Measurements from ENCODE around the gene HSPA12B.

The HSPA12B gene

GRCh38 chr20:3710011-3710466, 22.4 kb upstream of the HSPA12B start:
- no peak for DNase-seq (ENCODE audit: low spot score in 2 of 2)
- Histone ChIP-seq H3K9me3 (no peaks in the 10 kb centered on the region), H3K36me3 (replicated peaks) (no peaks in the 10 kb centered on the region), H3K4me3 (no peak overlapping the region), H3K27me3 (ENCODE audit: low read depth) (no peaks in the 10 kb centered on the region), H3K4me1 (no peaks in the 10 kb centered on the region)
- in situ Hi-C loops (cut with MboI; ENCODE audit: low sequenced_read_pairs): loop anchor here (5.0 kb wide), 1 partner anchor 33 kb away; no protein-coding TSS in a partner anchor

- Histone ChIP-seq H3K36me3 (replicated peaks) (no peaks in the 10 kb centered on the region), H3K4me3 (no peak overlapping the region), H3K27me3 (ENCODE audit: low read depth) (no peaks in the 10 kb centered on the region), H3K4me1 (no peaks in the 10 kb centered on the region), H3K9me3 (no peaks in the 10 kb centered on the region)
- in situ Hi-C loops (cut with MboI; ENCODE audit: low sequenced_read_pairs): loop anchor here (5.0 kb wide), 1 partner anchor 34 kb away; no protein-coding TSS in a partner anchor
- peak in 1 of 2 experiments; percentile 86 for DNase-seq (ENCODE audit: low spot score in 2 of 2)
Measured at GRCh38 chr20:3710703-3711483, 21.6 kb upstream of the HSPA12B start.

DNA sequence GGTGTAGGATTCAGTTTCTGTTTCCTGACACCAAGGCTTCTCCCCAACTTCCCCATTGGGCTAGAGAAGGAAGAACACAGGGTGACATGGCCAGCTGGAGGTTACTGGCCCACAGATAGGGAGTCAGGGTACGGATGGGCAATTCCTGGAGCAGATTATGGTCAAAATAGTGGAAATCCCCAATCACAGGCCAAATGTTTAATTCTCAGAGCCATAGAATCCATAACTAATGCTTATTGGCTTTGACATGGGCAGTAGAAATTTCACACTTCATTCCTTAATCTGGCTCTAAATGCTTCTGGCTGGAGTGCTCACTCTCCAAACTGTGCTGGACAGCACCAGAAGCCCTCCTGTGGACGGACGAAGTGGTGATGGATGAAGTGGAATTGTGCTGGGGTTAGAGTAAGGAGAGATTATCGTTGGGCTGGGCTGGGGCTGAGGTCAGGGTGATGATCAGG, 21.0 kb upstream of the HSPA12B start:
- Histone ChIP-seq H3K27me3 (ENCODE audit: low read depth) (no peaks in the 10 kb centered on the region), H3K4me3 (no peak overlapping the region), H3K36me3 (replicated peaks) (no peaks in the 10 kb centered on the region), H3K9me3 (no peaks in the 10 kb centered on the region), H3K4me1 (no peaks in the 10 kb centered on the region)
- DNase-seq (ENCODE audit: low spot score in 2 of 2): no peak
- in situ Hi-C loops (cut with MboI; ENCODE audit: low sequenced_read_pairs): loop anchor here (5.0 kb wide), 1 partner anchor 34 kb away; no protein-coding TSS in a partner anchor

DNA sequence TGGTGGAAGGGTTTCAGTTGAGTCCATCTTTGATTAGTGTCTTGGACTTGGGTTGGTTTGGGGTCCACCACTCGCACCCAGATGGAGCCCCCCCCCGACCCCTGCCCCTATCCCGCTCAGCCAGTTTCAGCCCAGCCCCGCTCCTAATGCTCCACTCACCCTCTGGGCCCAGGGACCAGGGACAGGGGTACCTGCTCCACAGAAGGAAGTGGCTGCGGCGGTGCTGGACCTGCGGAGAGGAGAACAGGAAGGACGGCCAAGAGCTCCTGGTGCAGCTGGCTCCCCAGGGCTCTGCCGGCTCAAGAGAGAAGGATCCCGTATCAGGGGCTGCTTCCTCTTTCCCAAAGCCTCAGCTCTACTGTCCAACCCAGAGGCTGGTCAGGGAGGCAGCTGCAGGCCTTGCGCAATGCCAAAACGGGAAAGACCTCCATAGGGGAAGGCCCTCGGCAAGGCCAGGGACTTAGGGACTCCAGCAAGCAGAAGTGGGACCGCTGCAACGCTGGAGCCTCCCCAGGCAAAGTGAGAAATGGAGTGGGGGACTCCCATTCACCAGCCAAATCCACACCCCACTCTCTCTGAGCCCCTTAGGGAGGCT, 20.1 kb upstream of the HSPA12B start, which contains the start of gene SIGLEC1:
Gene SIGLEC1 (minus strand): TSS at position 322 of the 595 bp plus-strand sequence. CDS start 5,472 bp downstream, outside the sequence.
- no peak for DNase-seq (ENCODE audit: low spot score in 2 of 2)
- Histone ChIP-seq H3K4me3 (no peak within 1 kb of the TSS), H3K4me1 (no peaks in the 10 kb centered on the region), H3K27me3 (ENCODE audit: low read depth) (no peaks in the 10 kb centered on the region), H3K36me3 (replicated peaks) (no peaks in the 10 kb centered on the region), H3K9me3 (no peaks in the 10 kb centered on the region)
- in situ Hi-C loops (cut with MboI; ENCODE audit: low sequenced_read_pairs): loop anchor here (5.0 kb wide), 1 partner anchor 35 kb away; no protein-coding TSS in a partner anchor

GRCh38 chr20:3714092-3714491, 18.4 kb upstream of the HSPA12B start:
- no peak for DNase-seq (ENCODE audit: low spot score in 2 of 2)
- in situ Hi-C loops (cut with MboI; ENCODE audit: low sequenced_read_pairs): loop anchor here (5.0 kb wide), 1 partner anchor 37 kb away; no protein-coding TSS in a partner anchor
- no peaks in the 10 kb centered on the region for H3K9me3 ChIP-seq

DNA sequence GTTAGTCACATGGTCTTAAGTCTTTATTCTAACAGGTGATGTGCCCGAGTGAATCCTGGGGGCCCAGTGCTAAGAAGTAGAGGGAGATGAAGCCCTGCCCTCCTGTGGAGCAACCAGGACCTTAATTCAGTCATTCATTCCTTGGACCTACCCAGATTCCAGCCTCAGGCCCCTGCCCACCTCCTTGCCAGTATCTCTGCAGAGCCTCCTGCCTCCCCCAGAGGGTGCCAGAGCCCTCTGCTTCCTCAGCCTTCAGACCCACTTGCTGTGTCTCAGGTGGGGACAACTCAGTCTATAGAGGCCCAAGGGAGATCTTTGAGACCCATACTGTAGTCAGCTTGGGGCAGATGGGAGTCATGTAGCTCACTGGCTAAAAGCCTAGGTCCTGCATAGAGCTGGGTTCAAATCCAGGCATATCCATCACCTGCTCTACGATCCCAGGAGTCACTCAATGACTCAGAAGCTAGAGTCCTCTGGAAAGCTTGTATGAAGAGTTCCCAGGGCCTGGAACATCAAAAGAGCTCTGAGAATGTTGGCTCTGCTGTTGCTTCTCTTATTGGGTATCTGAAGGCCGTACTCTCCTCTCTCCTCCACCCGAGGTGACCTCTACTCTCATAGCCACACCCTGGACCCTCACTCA, 16.2 kb upstream of the HSPA12B start:
- in situ Hi-C loops (cut with MboI; ENCODE audit: low sequenced_read_pairs): no loop called here
- Histone ChIP-seq H3K4me3 (no peak overlapping the region), H3K27me3 (ENCODE audit: low read depth) (peaks cover 5% of the 10 kb centered on the region), H3K9me3 (no peaks in the 10 kb centered on the region), H3K4me1 (no peaks in the 10 kb centered on the region), H3K36me3 (replicated peaks) (no peaks in the 10 kb centered on the region)
- DNase-seq (ENCODE audit: low spot score in 2 of 2): peak; percentile 40 to 69

More at GRCh38 chr20:3714092-3714491, 18.4 kb upstream of the HSPA12B start:
- H3K4me1 ChIP-seq: no peaks in the 10 kb centered on the region
- H3K36me3 ChIP-seq (replicated peaks): no peaks in the 10 kb centered on the region
- H3K27me3 ChIP-seq (ENCODE audit: low read depth): no peaks in the 10 kb centered on the region; the same call in 1 of the 2 replicates
- no peak overlapping the region for H3K4me3 ChIP-seq

DNA sequence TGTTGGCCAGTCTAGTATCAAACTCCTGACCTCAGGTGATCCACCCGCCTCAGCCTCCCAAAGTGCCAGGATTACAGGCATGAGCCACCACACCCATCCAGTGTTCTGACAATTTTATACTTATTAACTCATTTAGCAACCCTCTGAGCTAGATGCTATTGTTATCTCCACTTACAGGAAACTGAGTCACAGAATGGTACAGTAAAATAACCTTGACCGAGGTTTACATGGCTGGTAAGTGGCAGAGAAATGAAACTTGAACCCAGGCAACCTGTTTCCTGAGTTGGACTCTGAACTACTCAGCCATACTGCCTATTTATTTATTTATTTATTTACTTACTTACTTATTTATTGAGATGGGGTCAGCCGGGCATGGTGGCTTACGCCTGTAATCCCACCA, 13.4 kb upstream of the HSPA12B start:
- in situ Hi-C loops (cut with MboI; ENCODE audit: low sequenced_read_pairs): no loop called here
- DNase-seq (ENCODE audit: low spot score in 2 of 2): no peak
- Histone ChIP-seq H3K4me3 (no peak overlapping the region), H3K9me3 (no peaks in the 10 kb centered on the region), H3K4me1 (no peaks in the 10 kb centered on the region), H3K27me3 (ENCODE audit: low read depth) (peaks cover 5% of the 10 kb centered on the region), H3K36me3 (replicated peaks) (no peaks in the 10 kb centered on the region)

DNA sequence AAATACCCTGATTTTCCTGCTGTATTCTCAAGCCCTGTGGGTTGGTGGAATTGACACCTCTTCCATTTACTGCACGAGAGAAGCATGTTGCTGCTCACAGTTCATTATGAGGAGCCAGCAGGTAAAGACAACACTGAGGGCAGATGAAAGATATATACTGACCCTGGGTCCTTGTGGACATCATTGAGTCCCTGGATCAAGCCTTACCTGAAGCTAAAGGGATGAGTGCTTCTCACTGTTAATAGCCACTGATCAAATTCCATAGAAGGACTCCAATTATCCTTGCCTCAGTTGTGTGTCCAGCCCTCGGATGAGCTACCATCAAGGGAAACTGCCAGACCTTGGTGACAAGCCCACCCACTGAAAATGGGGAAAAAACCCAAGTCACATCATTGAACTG, 12.4 kb upstream of the HSPA12B start:
- in situ Hi-C loops (cut with MboI; ENCODE audit: low sequenced_read_pairs): no loop called here
- Histone ChIP-seq H3K4me1 (no peaks in the 10 kb centered on the region), H3K9me3 (no peaks in the 10 kb centered on the region), H3K4me3 (no peak overlapping the region), H3K27me3 (ENCODE audit: low read depth) (peaks cover 5% of the 10 kb centered on the region), H3K36me3 (replicated peaks) (no peaks in the 10 kb centered on the region)
- DNase-seq (ENCODE audit: low spot score in 2 of 2): no peak

- no peak overlapping the region for H3K4me3 ChIP-seq
- DNase-seq (ENCODE audit: low spot score in 2 of 2): no peak
- no peaks in the 10 kb centered on the region for H3K4me1 ChIP-seq
- no peaks in the 10 kb centered on the region for H3K9me3 ChIP-seq
- peaks cover 5% of the 10 kb centered on the region for H3K27me3 ChIP-seq (ENCODE audit: low read depth)
- no peaks in the 10 kb centered on the region for H3K36me3 ChIP-seq (replicated peaks)
- in situ Hi-C loops (cut with MboI; ENCODE audit: low sequenced_read_pairs): no loop called here
Measured at GRCh38 chr20:3720626-3721025, 11.9 kb upstream of the HSPA12B start.

DNA sequence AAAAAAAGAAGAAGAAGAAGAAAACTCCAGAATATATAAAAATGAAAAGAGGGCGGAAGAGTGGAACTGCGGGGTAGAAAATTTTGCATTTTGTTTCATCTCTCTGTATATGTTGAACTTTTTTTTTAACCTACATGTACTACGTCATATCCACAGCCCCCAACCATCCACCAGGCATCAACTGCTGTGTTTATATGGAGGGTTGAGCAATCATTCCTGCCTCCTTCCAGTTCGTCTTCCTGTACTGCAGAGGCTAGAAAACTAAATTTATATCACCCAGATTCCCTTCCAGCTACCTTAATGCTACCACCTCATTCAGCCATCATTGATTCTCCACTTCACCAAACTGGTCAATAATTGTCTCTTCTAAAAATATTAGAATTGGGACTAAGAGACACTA, 10.6 kb upstream of the HSPA12B start:
- H3K9me3 ChIP-seq: no peaks in the 10 kb centered on the region
- H3K4me3 ChIP-seq: no peak overlapping the region
- DNase-seq (ENCODE audit: low spot score in 2 of 2): no peak
- no peaks in the 10 kb centered on the region for H3K4me1 ChIP-seq
- in situ Hi-C loops (cut with MboI; ENCODE audit: low sequenced_read_pairs): no loop called here
- no peaks in the 10 kb centered on the region for H3K36me3 ChIP-seq (replicated peaks)
- peaks cover 13% of the 10 kb centered on the region for H3K27me3 ChIP-seq (ENCODE audit: low read depth)

- no peak for DNase-seq (ENCODE audit: low spot score in 2 of 2)
Measured at GRCh38 chr20:3723284-3723683, 9.2 kb upstream of the HSPA12B start.

GRCh38 chr20:3724356-3724755, 8.1 kb upstream of the HSPA12B start:
- Histone ChIP-seq H3K27me3 (ENCODE audit: low read depth) (peaks cover 20% of the 10 kb centered on the region), H3K4me3 (no peak overlapping the region), H3K4me1 (no peaks in the 10 kb centered on the region), H3K9me3 (no peaks in the 10 kb centered on the region), H3K36me3 (replicated peaks) (no peaks in the 10 kb centered on the region)
- in situ Hi-C loops (cut with MboI; ENCODE audit: low sequenced_read_pairs): no loop called here
- no peak for DNase-seq (ENCODE audit: low spot score in 2 of 2)

More at GRCh38 chr20:3723284-3723683, 9.2 kb upstream of the HSPA12B start:
- Histone ChIP-seq H3K36me3 (replicated peaks) (no peaks in the 10 kb centered on the region), H3K9me3 (no peaks in the 10 kb centered on the region), H3K4me1 (no peaks in the 10 kb centered on the region), H3K27me3 (ENCODE audit: low read depth) (peaks cover 16% of the 10 kb centered on the region), H3K4me3 (no peak overlapping the region)
- in situ Hi-C loops (cut with MboI; ENCODE audit: low sequenced_read_pairs): no loop called here

DNA sequence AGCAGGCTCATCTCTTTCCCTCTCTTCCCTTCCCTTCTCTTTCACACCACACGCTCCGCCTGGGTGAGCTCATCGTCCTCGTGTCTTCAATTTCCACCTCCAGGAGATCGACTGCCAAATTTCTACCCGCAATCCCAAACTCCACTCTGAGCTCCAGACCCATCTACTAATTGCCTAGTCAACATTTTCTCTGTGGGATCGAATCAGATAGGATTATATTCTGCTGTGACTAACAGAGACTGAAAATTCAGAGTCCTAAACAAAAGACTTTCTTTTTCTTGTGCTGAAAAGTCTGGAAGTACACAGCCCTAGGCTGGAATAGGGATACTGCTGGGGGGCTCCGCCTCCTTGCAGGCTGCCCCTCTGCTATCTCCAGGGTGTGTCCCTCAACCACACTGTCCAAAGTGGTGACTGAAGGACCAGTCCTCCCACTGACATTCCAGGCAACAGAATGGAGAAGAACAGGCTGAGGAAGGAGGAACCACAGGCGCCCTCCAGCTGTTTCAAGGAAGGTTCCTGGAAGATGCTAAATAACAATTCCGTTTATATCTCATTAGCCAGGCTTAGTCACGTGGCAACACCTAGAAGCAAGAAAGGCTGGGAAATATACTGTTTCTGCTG, 5.0 kb upstream of the HSPA12B start:
- no peaks in the 10 kb centered on the region for H3K9me3 ChIP-seq
- no peak for DNase-seq (ENCODE audit: low spot score in 2 of 2)
- peaks cover 15% of the 10 kb centered on the region for H3K27me3 ChIP-seq (ENCODE audit: low read depth)
- in situ Hi-C loops (cut with MboI; ENCODE audit: low sequenced_read_pairs): no loop called here
- H3K36me3 ChIP-seq (replicated peaks): no peaks in the 10 kb centered on the region
- no peak overlapping the region for H3K4me3 ChIP-seq
- H3K4me1 ChIP-seq: no peaks in the 10 kb centered on the region

Measured in HAP-1 (cell line).